Thoracic aorta (tissue), 2 donors: Measurements from ENCODE around the gene SMAD9. TPM values are rescaled to one million over a fixed set of nuclear protein-coding genes. Genes with fewer than 3 reads are reported as not detected.

Experiments
- ATAC-seq: fragments of 150-250 bp; one replicate; pipeline ENCODE4 v1.8.0; 2017; ENCODE audit warnings: low read depth; ENCODE audit not compliant: insufficient number of reproducible peaks, low FRiP score
- DNase-seq: peaks from one replicate; pipeline ENCODE4 v3.0.0-alpha.2; 2020; ENCODE audit warnings: low spot score
- H3K27ac ChIP-seq, 2 donors: fragments of 200-600 bp; sonication (generic); 1 replicate in 1 of 2; 2 replicates in 1 of 2; pipeline ENCODE4 v1.5.1; 2016; ENCODE audit warnings: mild to moderate bottlenecking in 2 of 2, moderate library complexity in 2 of 2
- H3K27me3 ChIP-seq: fragments of 200-600 bp; sonication (generic); replicated peaks from 2 replicates; pipeline ENCODE4 v1.6.0; 2016; ENCODE audit warnings: mild to moderate bottlenecking; ENCODE audit not compliant: insufficient read depth
- H3K36me3 ChIP-seq: fragments of 200-600 bp; sonication (generic); one replicate; pipeline ENCODE4 v1.5.1; 2016
- H3K4me1 ChIP-seq, 2 donors: fragments of 200-600 bp; sonication (generic); 1 replicate in 1 of 2; 2 replicates in 1 of 2; pipeline versions ENCODE4 v1.5.1 to v1.6.0; 2016; ENCODE audit warnings: low read depth in 2 of 2, mild to moderate bottlenecking in 1 of 2; ENCODE audit not compliant: control insufficient read depth in 1 of 2
- H3K4me3 ChIP-seq: fragments of 200-600 bp; sonication (generic); 2 replicates; pipeline ENCODE4 v1.5.1; 2016; ENCODE audit warnings: mild to moderate bottlenecking
- H3K9me3 ChIP-seq: fragments of 200-600 bp; sonication (generic); 2 replicates; pipeline ENCODE4 v1.5.1; 2016
- total RNA-seq, 2 donors: library from RNA; depleted of rRNA; stranded (reverse); fragments of >200 nt; gene quantifications; one replicate each; pipeline versions ENCODE4 v1.1.0 to v1.2.3, GENCODE V29; 2016
- TF ChIP-seq, protein P1 (sequence below): fragments of 200-600 bp; sonication (generic); IDR thresholded peaks from one replicate; pipeline ENCODE4 v1.5.1; 2019; ENCODE audit warnings: antibody characterized with exemption

SMAD9 gene
- total RNA-seq, 2 donors from 2014 or later, result 34.9 to 36.6 TPM

DNA sequence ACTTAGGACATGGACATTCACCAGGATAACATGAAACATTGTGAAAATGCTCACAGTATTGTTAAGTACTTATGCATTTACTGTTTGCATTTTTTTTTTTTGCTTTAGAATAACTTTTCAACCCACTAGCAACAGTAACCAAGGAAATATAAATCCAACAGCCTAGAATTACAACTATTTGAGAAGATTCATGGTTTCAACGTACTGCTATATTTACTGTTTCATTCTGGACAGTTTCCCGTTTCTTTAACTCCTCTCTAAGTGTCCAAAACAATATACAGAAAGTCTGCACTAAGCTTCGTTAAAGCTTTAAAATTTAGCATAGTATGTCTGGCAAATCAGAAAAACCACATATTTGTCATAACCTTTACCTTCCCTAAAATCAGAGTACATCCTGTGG, 2.7 kb downstream of the SMAD9 start:
- Histone ChIP-seq H3K4me1 (peaks cover 8 to 54% of the 10 kb centered on the region in 2 donors), H3K36me3 (no peaks in the 10 kb centered on the region), H3K9me3 (no peaks in the 10 kb centered on the region), H3K27ac (no peak overlapping the region), H3K4me3 (no peak overlapping the region), H3K27me3 (no peaks in the 10 kb centered on the region)
- TF ChIP-seq, protein P1, sequence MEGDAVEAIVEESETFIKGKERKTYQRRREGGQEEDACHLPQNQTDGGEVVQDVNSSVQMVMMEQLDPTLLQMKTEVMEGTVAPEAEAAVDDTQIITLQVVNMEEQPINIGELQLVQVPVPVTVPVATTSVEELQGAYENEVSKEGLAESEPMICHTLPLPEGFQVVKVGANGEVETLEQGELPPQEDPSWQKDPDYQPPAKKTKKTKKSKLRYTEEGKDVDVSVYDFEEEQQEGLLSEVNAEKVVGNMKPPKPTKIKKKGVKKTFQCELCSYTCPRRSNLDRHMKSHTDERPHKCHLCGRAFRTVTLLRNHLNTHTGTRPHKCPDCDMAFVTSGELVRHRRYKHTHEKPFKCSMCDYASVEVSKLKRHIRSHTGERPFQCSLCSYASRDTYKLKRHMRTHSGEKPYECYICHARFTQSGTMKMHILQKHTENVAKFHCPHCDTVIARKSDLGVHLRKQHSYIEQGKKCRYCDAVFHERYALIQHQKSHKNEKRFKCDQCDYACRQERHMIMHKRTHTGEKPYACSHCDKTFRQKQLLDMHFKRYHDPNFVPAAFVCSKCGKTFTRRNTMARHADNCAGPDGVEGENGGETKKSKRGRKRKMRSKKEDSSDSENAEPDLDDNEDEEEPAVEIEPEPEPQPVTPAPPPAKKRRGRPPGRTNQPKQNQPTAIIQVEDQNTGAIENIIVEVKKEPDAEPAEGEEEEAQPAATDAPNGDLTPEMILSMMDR, result no peak
- ATAC-seq (no peak), DNase-seq (no peak)

DNA sequence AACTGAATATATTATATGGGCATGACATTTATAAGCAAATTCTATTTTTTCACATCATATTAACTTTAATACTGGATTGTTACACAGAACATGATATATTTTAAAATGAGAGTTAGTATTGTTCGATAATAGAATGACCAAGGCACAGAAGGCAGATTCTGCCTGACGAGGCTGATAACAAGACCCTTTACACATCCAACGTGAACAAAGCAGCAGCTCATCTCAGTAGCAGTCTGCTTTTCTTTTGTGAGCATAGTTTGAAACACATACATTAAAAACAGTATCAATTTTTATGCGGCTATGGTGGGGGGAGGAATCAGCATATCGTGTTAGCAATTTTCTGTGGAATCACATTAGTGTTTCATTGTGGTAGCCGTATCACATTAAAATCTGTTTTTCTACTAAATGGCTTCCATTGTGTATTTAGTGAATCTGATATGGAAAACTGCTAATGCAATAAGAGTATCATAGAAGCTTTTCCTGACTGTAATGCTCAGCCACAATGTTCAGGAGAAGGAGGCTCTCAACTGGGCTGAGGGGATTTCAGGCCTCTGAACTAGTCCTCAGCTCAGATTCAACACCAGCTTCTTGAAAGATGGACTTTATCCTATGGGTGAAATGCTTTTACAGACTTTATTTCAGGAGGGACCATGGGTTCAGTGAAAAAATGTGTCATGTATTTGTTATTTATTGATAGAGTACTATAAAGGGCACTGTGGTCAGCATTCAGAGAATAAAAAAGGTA, 4.0 kb downstream of the SMAD9 start:
- no peaks in the 10 kb centered on the region for H3K27me3 ChIP-seq
- H3K4me3 ChIP-seq, result no peak overlapping the region
- DNase-seq, result no peak
- H3K9me3 ChIP-seq, result no peaks in the 10 kb centered on the region
- H3K27ac ChIP-seq, result peak overlapping the region in 1 of 2 donors; percentile 3
- no peak for ATAC-seq
- H3K36me3 ChIP-seq, result no peaks in the 10 kb centered on the region
- peaks cover 8 to 51% of the 10 kb centered on the region in 2 donors for H3K4me1 ChIP-seq
- TF ChIP-seq, protein P1, result no peak

DNA sequence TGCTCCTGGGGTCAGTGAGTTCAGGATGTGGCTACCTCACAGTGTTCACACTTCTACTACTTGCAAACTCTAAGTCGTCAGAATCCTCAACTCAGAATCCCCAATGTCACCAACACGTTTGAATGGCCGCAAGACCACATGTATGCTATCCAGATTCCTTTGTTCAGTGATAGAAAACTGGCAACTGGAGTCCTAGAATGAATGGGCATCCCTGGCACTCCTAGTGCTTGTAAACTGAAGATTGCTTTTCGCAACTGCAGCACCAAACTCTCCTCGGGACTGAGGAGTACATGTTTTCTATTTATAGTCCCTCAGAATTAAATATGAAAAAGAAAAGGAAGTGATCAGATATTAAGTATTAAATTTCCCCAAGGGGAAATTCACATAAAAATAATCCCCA, 4.9 kb downstream of the SMAD9 start:
- Histone ChIP-seq H3K4me1 (peaks cover 8 to 43% of the 10 kb centered on the region in 2 donors), H3K27ac (no peak overlapping the region), H3K27me3 (no peaks in the 10 kb centered on the region), H3K36me3 (no peaks in the 10 kb centered on the region), H3K4me3 (no peak overlapping the region), H3K9me3 (no peaks in the 10 kb centered on the region)
- ATAC-seq, result no peak
- TF ChIP-seq, protein P1, result no peak
- no peak for DNase-seq

DNA sequence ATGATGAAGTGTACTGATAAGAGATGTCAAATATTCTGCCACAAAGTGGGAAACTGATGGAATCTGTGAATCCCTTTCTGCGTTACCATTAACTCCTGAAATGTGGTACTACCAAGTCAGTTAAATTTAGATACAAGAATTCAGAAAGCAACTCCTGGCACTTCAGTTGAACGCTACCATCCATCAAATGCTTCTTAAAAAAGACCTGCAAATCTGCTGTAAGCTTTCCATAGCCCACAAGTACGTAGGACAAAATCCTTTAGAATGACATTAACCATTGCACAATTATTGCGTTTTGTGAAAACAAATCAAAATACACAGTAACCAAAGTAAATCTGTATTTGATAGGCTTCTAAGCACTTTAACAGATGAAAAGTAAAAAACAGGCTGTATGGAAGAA, 5.4 kb downstream of the SMAD9 start:
- TF ChIP-seq, protein P1, result no peak
- Histone ChIP-seq H3K36me3 (no peaks in the 10 kb centered on the region), H3K9me3 (no peaks in the 10 kb centered on the region), H3K27me3 (no peaks in the 10 kb centered on the region), H3K27ac (no peak overlapping the region), H3K4me3 (no peak overlapping the region), H3K4me1 (peaks cover 8 to 43% of the 10 kb centered on the region in 2 donors)
- DNase-seq (no peak), ATAC-seq (no peak)

DNA sequence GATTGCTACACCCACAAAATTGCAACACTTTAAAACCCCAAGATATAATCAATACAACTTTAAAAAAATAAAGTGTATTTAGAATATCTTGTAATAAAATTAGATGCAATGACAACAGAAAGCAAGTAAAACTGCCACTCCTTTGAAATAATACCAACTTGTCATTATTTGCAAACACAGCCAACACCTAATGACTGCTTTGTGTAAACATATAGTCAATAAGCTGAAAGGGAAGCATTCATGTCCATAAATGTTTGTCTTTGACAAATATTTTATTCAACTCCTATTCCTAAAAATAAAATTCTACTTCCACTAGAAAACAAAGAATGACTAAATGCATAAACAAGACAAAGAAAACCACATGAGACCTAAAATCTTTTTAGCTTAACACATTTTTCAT, 6.6 kb downstream of the SMAD9 start:
- DNase-seq, result no peak
- peaks cover 8 to 43% of the 10 kb centered on the region in 2 donors for H3K4me1 ChIP-seq
- no peak overlapping the region for H3K4me3 ChIP-seq
- H3K9me3 ChIP-seq, result no peaks in the 10 kb centered on the region
- TF ChIP-seq, protein P1, result no peak
- H3K27me3 ChIP-seq, result no peaks in the 10 kb centered on the region
- ATAC-seq, result no peak
- no peak overlapping the region for H3K27ac ChIP-seq
- no peaks in the 10 kb centered on the region for H3K36me3 ChIP-seq
